Measurements from ENCODE around the gene AFF2. TPM values are rescaled to one million over a fixed set of nuclear protein-coding genes. Genes with fewer than 3 reads are reported as not detected.

The AFF2 gene
- total RNA-seq, 4 donors from 2014 or later, result 0.27 to 0.32 TPM; not detected in 2

DNA sequence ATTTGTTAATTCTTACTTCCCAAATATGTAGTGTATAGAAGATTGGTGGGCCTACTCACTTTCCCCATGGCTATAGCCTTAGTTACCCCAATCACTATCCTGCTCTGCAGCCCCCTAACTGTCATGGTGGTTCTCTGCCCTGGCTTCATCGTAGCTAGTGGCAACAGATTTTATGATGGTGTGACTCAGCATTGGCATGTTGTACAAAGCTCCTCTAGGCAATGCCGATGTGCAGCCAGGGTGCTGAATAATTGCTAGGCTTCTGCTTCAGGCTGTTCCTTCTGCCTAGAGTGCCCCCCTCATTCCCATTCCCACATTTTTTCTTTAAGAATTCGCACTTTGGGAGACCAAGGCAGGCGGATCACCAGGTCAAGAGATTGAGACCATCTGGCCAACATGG lies 35.2 kb downstream of the AFF2 start:
- intact Hi-C loops (cut with DNase I; ENCODE audit: low total_unique reads), result no loop called here
- Histone ChIP-seq H3K27me3 (no peaks in the 10 kb centered on the region), H3K4me3 (no peak overlapping the region), H3K36me3 (no peaks in the 10 kb centered on the region), H3K9me3 (no peaks in the 10 kb centered on the region), H3K27ac (no peak overlapping the region), H3K4me1 (no peaks in the 10 kb centered on the region)
- no peak for TF ChIP-seq POLR2A (IDR thresholded peaks at IDR 0.05)
- TF ChIP-seq, protein P1, sequence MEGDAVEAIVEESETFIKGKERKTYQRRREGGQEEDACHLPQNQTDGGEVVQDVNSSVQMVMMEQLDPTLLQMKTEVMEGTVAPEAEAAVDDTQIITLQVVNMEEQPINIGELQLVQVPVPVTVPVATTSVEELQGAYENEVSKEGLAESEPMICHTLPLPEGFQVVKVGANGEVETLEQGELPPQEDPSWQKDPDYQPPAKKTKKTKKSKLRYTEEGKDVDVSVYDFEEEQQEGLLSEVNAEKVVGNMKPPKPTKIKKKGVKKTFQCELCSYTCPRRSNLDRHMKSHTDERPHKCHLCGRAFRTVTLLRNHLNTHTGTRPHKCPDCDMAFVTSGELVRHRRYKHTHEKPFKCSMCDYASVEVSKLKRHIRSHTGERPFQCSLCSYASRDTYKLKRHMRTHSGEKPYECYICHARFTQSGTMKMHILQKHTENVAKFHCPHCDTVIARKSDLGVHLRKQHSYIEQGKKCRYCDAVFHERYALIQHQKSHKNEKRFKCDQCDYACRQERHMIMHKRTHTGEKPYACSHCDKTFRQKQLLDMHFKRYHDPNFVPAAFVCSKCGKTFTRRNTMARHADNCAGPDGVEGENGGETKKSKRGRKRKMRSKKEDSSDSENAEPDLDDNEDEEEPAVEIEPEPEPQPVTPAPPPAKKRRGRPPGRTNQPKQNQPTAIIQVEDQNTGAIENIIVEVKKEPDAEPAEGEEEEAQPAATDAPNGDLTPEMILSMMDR (IDR thresholded peaks at IDR 0.05), result no peak
- no peak for TF ChIP-seq POLR2AphosphoS5 (IDR thresholded peaks at IDR 0.05)
- no peak for TF ChIP-seq EP300 (IDR thresholded peaks at IDR 0.05; ENCODE audit: low read depth)
- in situ Hi-C loops (cut with MboI; ENCODE audit: low pct_ligation_motif_present in 1 of 4, low pct_unique_long_range_greater_than_20kb in 1 of 4, low sequenced_read_pairs in 3 of 4), result no loop called here
- 73% methylated on average over 4 of the region's 4 CpGs; no CpG with 5 or more reads in 1 of the 2 donors for WGBS, 2 donors (ENCODE audit: low coverage in 1 of 2)
- DNase-seq, result no peak

DNA sequence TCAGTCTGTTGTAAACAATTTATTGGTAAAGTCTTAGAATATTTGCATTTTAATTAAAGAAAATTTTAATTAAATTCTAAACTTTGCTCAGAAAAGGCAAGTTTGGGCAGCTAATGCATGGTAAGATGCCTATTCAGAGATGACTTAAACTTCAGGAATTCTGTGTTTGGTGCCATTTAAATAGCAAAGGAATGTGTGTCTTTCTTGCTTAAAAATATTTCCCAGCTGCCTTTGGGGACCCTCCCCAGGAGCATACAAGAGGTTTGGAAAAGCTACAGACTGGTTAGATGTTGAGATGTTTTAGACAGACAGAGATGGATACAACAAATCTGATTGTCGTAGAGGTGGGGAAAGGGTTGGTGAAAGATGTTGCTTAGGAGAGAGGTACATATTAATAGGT lies 36.5 kb downstream of the AFF2 start:
- WGBS, 2 donors (ENCODE audit: low coverage in 1 of 2), result 83% methylated on average over 1 of the region's 1 CpG; no CpG with 5 or more reads in 1 of the 2 donors
- Histone ChIP-seq H3K36me3 (no peaks in the 10 kb centered on the region), H3K27ac (no peak overlapping the region), H3K4me3 (no peak overlapping the region), H3K9me3 (no peaks in the 10 kb centered on the region), H3K27me3 (no peaks in the 10 kb centered on the region), H3K4me1 (no peaks in the 10 kb centered on the region)
- in situ Hi-C loops (cut with MboI; ENCODE audit: low pct_ligation_motif_present in 1 of 4, low pct_unique_long_range_greater_than_20kb in 1 of 4, low sequenced_read_pairs in 3 of 4), result no loop called here
- DNase-seq, result no peak
- no peak for TF ChIP-seq POLR2A (IDR thresholded peaks at IDR 0.05)
- TF ChIP-seq, protein P1 (IDR thresholded peaks at IDR 0.05), result no peak
- TF ChIP-seq POLR2AphosphoS5 (IDR thresholded peaks at IDR 0.05), result no peak
- TF ChIP-seq EP300 (IDR thresholded peaks at IDR 0.05; ENCODE audit: low read depth), result no peak
- intact Hi-C loops (cut with DNase I; ENCODE audit: low total_unique reads), result no loop called here

DNA sequence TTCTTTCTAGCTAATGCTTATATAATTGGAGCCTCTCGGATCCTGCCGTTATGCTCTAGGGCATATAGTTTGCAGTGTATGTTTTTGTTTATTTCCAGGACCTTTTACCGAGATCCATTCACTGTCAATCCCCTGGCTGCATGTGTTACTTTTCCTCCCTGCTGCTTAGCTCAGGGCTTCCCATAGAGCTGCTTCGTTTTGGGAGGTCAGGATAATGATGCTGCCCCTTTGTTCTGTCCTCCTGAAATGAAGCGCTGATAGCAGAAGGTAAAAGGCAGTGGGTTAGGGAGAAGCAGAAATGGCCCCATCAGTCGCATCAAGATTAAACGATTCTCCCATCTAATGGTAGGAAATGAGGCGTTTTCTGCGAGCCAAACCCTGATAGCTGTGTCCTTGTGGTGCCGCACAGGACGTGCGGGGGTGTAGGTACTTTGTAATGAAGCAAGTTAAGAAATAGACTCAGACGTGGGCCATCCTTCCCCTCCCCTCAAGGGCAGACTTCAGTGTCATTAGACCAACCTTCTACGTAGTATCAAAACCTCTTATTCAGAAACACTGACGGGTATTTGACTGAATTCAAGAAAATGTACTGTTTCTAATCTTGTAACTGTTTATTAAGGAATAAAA lies 37.3 kb downstream of the AFF2 start:
- Histone ChIP-seq H3K4me3 (no peak overlapping the region), H3K9me3 (no peaks in the 10 kb centered on the region), H3K27ac (no peak overlapping the region), H3K4me1 (no peaks in the 10 kb centered on the region), H3K27me3 (no peaks in the 10 kb centered on the region), H3K36me3 (no peaks in the 10 kb centered on the region)
- intact Hi-C loops (cut with DNase I; ENCODE audit: low total_unique reads) (no loop called here), in situ Hi-C loops (cut with MboI; ENCODE audit: low pct_ligation_motif_present in 1 of 4, low pct_unique_long_range_greater_than_20kb in 1 of 4, low sequenced_read_pairs in 3 of 4) (no loop called here)
- no peak for DNase-seq
- TF ChIP-seq EP300 (IDR thresholded peaks at IDR 0.05; ENCODE audit: low read depth), result no peak
- 67 to 83% methylated on average over 4 to 15 of the region's 15 CpGs for WGBS, 2 donors (ENCODE audit: low coverage in 1 of 2)

DNA sequence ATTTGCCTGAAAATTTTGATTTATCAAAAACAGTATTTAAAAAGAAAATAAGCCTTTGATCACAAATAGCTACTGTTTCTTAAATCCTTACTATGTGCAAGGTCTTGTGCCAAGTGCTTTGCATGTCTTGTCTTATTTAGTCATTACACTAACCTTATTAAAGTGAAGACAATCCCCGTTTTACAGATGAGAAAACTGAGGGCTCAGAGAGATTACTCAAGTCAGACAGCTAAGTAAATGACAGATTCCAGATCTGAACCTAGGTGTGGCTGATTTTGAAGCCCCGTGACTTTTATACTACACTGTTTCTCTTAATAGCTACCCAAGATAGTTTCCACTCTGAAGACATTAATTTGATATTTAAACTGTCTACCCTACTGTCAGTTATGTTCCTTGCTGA lies 38.2 kb downstream of the AFF2 start:
- no peaks in the 10 kb centered on the region for H3K27me3 ChIP-seq
- H3K36me3 ChIP-seq, result no peaks in the 10 kb centered on the region
- H3K27ac ChIP-seq, result no peak overlapping the region
- no peak overlapping the region for H3K4me3 ChIP-seq
- intact Hi-C loops (cut with DNase I; ENCODE audit: low total_unique reads) (no loop called here), in situ Hi-C loops (cut with MboI; ENCODE audit: low pct_ligation_motif_present in 1 of 4, low pct_unique_long_range_greater_than_20kb in 1 of 4, low sequenced_read_pairs in 3 of 4) (no loop called here)
- H3K4me1 ChIP-seq, result no peaks in the 10 kb centered on the region
- H3K9me3 ChIP-seq, result no peaks in the 10 kb centered on the region
- WGBS, 2 donors (ENCODE audit: low coverage in 1 of 2), result 62% methylated on average over 2 of the region's 2 CpGs; no CpG with 5 or more reads in 1 of the 2 donors
- TF ChIP-seq, protein P1 (IDR thresholded peaks at IDR 0.05), result no peak
- TF ChIP-seq EP300 (IDR thresholded peaks at IDR 0.05; ENCODE audit: low read depth), result no peak
- TF ChIP-seq POLR2A (IDR thresholded peaks at IDR 0.05), result no peak
- no peak for TF ChIP-seq POLR2AphosphoS5 (IDR thresholded peaks at IDR 0.05)
- DNase-seq, result no peak

DNA sequence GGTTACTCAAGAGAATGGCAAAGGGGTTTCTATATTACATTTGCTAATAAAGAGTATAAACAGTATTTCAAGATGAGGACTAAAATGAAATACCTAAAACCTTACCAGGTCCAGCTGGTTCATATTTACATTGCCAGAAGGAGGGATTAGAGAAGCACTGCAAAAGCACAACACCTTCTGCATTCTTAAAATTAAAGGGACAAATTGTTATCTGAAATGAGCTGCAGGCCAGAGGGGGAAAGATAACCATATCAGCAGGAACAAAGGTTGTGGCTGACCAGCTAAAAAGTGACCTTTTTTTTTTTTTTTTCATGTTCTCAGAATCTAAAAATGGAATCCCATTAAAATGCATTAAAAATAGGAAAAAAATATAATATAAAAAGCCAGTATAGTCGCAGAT lies 39.7 kb downstream of the AFF2 start:
- H3K4me3 ChIP-seq, result no peak overlapping the region
- intact Hi-C loops (cut with DNase I; ENCODE audit: low total_unique reads), result no loop called here
- WGBS, 2 donors (ENCODE audit: low coverage in 1 of 2), result 36% methylated on average over 1 of the region's 1 CpG; no CpG with 5 or more reads in 1 of the 2 donors

More for the DNA sequence above, 39.7 kb downstream of the AFF2 start:
- Histone ChIP-seq H3K36me3 (no peaks in the 10 kb centered on the region), H3K27ac (no peak overlapping the region), H3K9me3 (no peaks in the 10 kb centered on the region), H3K4me1 (no peaks in the 10 kb centered on the region), H3K27me3 (no peaks in the 10 kb centered on the region)
- no peak for DNase-seq
- no peak for TF ChIP-seq POLR2A (IDR thresholded peaks at IDR 0.05)
- TF ChIP-seq, protein P1 (IDR thresholded peaks at IDR 0.05), result no peak
- TF ChIP-seq POLR2AphosphoS5 (IDR thresholded peaks at IDR 0.05), result no peak
- TF ChIP-seq EP300 (IDR thresholded peaks at IDR 0.05; ENCODE audit: low read depth), result no peak
- in situ Hi-C loops (cut with MboI; ENCODE audit: low pct_ligation_motif_present in 1 of 4, low pct_unique_long_range_greater_than_20kb in 1 of 4, low sequenced_read_pairs in 3 of 4), result no loop called here
